HCT116 (cell line): ENCODE measurements around the gene WDR43. TPM values are rescaled to one million over a fixed set of nuclear protein-coding genes. Genes with fewer than 3 reads are reported as not detected.

Experiments used
- ATAC-seq: fragments of 200-7000 bp; cut with Tn5 transposase; 2 replicates; pipeline ENCODE4 v1.9.1; 2020; ENCODE audit warnings: mild to moderate bottlenecking, moderate library complexity
- BruUV-seq: library from RNA; stranded (reverse); fragments of 400-500 nt; replicated peaks from 2 replicates; lab custom pipeline; 2021; lab: Mats Ljungman, UMichigan
- CTCF ChIA-PET: fragments of 300-600 bp; sonication (Branson Sonifier 250); formaldehyde crosslinking; loops from one replicate; lab custom pipeline; 2021; ENCODE audit warnings: antibody characterized with exemption; lab: Charles Lee
- POLR2A ChIA-PET: fragments of 300-600, 350-600 bp; sonication (Branson Sonifier 250); formaldehyde crosslinking; loops from one replicate; lab custom pipeline; 2021; ENCODE audit warnings: antibody characterized with exemption; lab: Charles Lee
- RAD21 ChIA-PET, 2 experiments: fragments of 300-600 bp; sonication (Branson Sonifier 250); formaldehyde crosslinking; loops; one replicate each; lab custom pipeline; 2023; ENCODE audit warnings: low total read pairs in 2 of 2; ENCODE audit not compliant: uncharacterized antibody in 2 of 2, unreplicated experiment in 2 of 2, low non-redundant PET in 1 of 2; lab: Charles Lee
- DNase-seq: peaks from one replicate; pipeline ENCODE4 v3.0.0-alpha.2; 2010; ENCODE audit warnings: low read depth, low spot score
- H2AFZ ChIP-seq: fragments of 200-600 bp; shearing (Covaris generic), sonication (generic); 2 replicates; pipeline ENCODE4 v1.6.1; 2017; ENCODE audit warnings: low read depth, mixed run types, mixed read lengths, antibody characterized with exemption, low read length; ENCODE audit not compliant: poor library complexity, severe bottlenecking
- H3K27ac ChIP-seq: 2 replicates; pipeline ENCODE4 v1.5.1; 2012; ENCODE audit warnings: low read depth, low read length
- H3K27me3 ChIP-seq: fragments of 200-600 bp; sonication (generic); 2 replicates; pipeline ENCODE4 v1.6.1; 2016; ENCODE audit warnings: mixed run types, low read length, mixed read lengths; ENCODE audit not compliant: insufficient read depth
- H3K36me3 ChIP-seq, 2 experiments: fragments of 200-500 bp in 1 of 2; fragments of 200-600 bp in 1 of 2; sonication (Bioruptor generic) in 1 of 2; sonication (generic) in 1 of 2; 2 replicates each; pipeline versions ENCODE4 v1.5.1 to v1.6.1; 2014 to 2016; ENCODE audit warnings: low read length in 2 of 2, inconsistent platforms in 1 of 2, mixed read lengths in 1 of 2, mixed run types in 1 of 2; ENCODE audit not compliant: insufficient read depth in 2 of 2, control insufficient read depth in 1 of 2
- H3K4me1 ChIP-seq, 2 experiments: fragments of 200-600 bp in 1 of 2; sonication (generic) in 1 of 2; 2 replicates each; pipeline versions ENCODE4 v1.5.1 to v1.6.1; 2012 to 2017; ENCODE audit warnings: low read length in 2 of 2, inconsistent platforms in 1 of 2, mild to moderate bottlenecking in 1 of 2, mixed read lengths in 1 of 2, mixed run types in 1 of 2, moderate library complexity in 1 of 2; ENCODE audit not compliant: insufficient read depth in 2 of 2, control insufficient read depth in 1 of 2
- H3K4me2 ChIP-seq: fragments of 200-600 bp; sonication (generic); 2 replicates; pipeline ENCODE4 v1.6.1; 2017; ENCODE audit warnings: mixed run types, low read length, mixed read lengths
- H3K4me3 ChIP-seq, 2 experiments: fragments of 200-600 bp in 1 of 2; sonication (generic) in 1 of 2; replicated peaks in 1 of 2; 2 replicates each; pipeline ENCODE4 v1.5.1; 2011 to 2016; ENCODE audit warnings: low read length in 2 of 2, control low read depth in 1 of 2, low read depth in 1 of 2, mild to moderate bottlenecking in 1 of 2, mixed read lengths in 1 of 2, mixed run types in 1 of 2
- H3K79me2 ChIP-seq: fragments of 200-600 bp; sonication (generic); 2 replicates; pipeline ENCODE4 v1.6.1; 2017; ENCODE audit warnings: mild to moderate bottlenecking, mixed run types, low read length, moderate library complexity, mixed read lengths; ENCODE audit not compliant: insufficient read depth
- H3K9ac ChIP-seq: fragments of 200-600 bp; sonication (generic); 2 replicates; pipeline ENCODE4 v1.6.1; 2016; ENCODE audit warnings: low read length, mixed read lengths
- H3K9me2 ChIP-seq: fragments of 200-600 bp; sonication (generic), shearing (Covaris generic); 2 replicates; pipeline ENCODE4 v1.6.1; 2017; ENCODE audit warnings: mixed run types, mild to moderate bottlenecking, moderate library complexity; ENCODE audit not compliant: insufficient read depth
- H3K9me3 ChIP-seq, 2 experiments: fragments of 200-500 bp in 1 of 2; fragments of 200-600 bp in 1 of 2; sonication (Bioruptor generic) in 1 of 2; sonication (generic) in 1 of 2; 2 replicates each; pipeline ENCODE4 v1.6.1; 2014 to 2017; ENCODE audit warnings: low read length in 2 of 2, mixed read lengths in 2 of 2, inconsistent platforms in 1 of 2, low read depth in 1 of 2, mild to moderate bottlenecking in 1 of 2, mixed run types in 1 of 2, moderate library complexity in 1 of 2; ENCODE audit not compliant: control insufficient read depth in 1 of 2, insufficient read depth in 1 of 2
- H4K20me1 ChIP-seq: fragments of 200-600 bp; sonication (generic), shearing (Covaris generic); 2 replicates; pipeline ENCODE4 v1.6.1; 2017; ENCODE audit warnings: mixed run types, mild to moderate bottlenecking, moderate library complexity; ENCODE audit not compliant: insufficient read depth
- CEBPB ChIP-seq: IDR thresholded peaks from 2 replicates; pipeline ENCODE4 v1.6.1; 2012; ENCODE audit warnings: low read depth
- EGR1 ChIP-seq: IDR thresholded peaks from 2 replicates; pipeline ENCODE4 v1.6.1; 2012; ENCODE audit warnings: low read depth
- ELF1 ChIP-seq: IDR thresholded peaks from 2 replicates; pipeline ENCODE4 v1.6.1; 2012; ENCODE audit warnings: low read depth, borderline replicate concordance
- EZH2 ChIP-seq: fragments of 200-600 bp; sonication (generic); IDR thresholded peaks from 2 replicates; pipeline ENCODE4 v1.6.1; 2017; ENCODE audit warnings: antibody characterized with exemption, mixed run types
- JUND ChIP-seq: IDR thresholded peaks from 2 replicates; pipeline ENCODE4 v1.6.1; 2012
- MAX ChIP-seq: IDR thresholded peaks from 2 replicates; pipeline ENCODE4 v1.6.1; 2012
- POLR2A ChIP-seq: IDR thresholded peaks from 2 replicates; pipeline ENCODE4 v1.7.0; 2011; ENCODE audit warnings: borderline replicate concordance; ENCODE audit not compliant: insufficient read depth, insufficient read length; ENCODE audit errors: extremely low read depth
- RAD21 ChIP-seq: IDR thresholded peaks from 2 replicates; pipeline ENCODE4 v1.6.1; 2012; ENCODE audit warnings: low read depth, mild to moderate bottlenecking
- SP1 ChIP-seq: IDR thresholded peaks from 2 replicates; pipeline ENCODE4 v1.6.1; 2012; ENCODE audit warnings: low read depth
- SRF ChIP-seq: IDR thresholded peaks from 2 replicates; pipeline ENCODE4 v1.6.1; 2012; ENCODE audit warnings: low read depth
- YY1 ChIP-seq: IDR thresholded peaks from 2 replicates; pipeline ENCODE4 v1.6.1; 2011; ENCODE audit warnings: low read length, low read depth, moderate library complexity, mild to moderate bottlenecking; ENCODE audit not compliant: insufficient replicate concordance; ENCODE audit errors: extremely low read depth
- intact Hi-C: fragments of 100-400 bp; cut with micrococcal nuclease; formaldehyde crosslinking; loops from 2 replicates; pipeline ENCODE4 v1.10.0; 2022
- total RNA-seq: library from RNA; stranded (reverse); gene quantifications from one replicate; pipeline ENCODE4 v1.2.1, GENCODE V29; 2021; ENCODE audit not compliant: unreplicated experiment

WDR43 gene
- total RNA-seq, 1 experiment from 2014 or later, result 119 TPM

DNA sequence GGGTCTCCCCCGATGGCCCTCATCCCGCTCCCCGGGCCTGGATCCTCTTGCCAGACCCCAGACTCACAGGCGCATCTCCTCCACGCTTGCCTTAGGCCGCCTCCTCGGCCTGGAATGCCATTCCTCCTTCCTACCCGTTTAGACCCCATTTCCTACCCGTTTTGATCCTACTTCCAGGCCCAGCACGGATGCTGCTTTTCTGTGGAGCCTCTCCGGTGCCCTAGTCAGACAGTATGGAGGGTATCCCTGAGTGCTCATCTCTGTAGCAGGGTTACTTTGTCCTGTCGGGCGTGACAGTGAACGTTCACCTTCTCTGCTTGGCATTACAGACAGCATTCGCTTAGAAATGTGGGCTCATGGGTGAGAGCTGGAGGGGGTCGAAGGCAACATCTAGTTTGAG lies 96.0 kb downstream of the WDR43 start:
- Histone ChIP-seq H3K4me1 (no peaks in the 10 kb centered on the region; a peak in 1 of 4 replicates), H3K4me2 (no peak overlapping the region), H3K9me2 (no peaks in the 10 kb centered on the region), H3K9ac (no peak overlapping the region), H3K4me3 (no peak overlapping the region), H3K36me3 (no peaks in the 10 kb centered on the region), H4K20me1 (no peaks in the 10 kb centered on the region), H3K79me2 (no peaks in the 10 kb centered on the region), H3K9me3 (no peaks in the 10 kb centered on the region), H2AFZ (no peak overlapping the region), H3K27me3 (no peaks in the 10 kb centered on the region), H3K27ac (no peak overlapping the region)
- TF ChIP-seq EGR1 (no peak), CEBPB (no peak), POLR2A (no peak), ELF1 (no peak), SRF (no peak), SP1 (no peak), RAD21 (no peak), EZH2 (no peak), YY1 (no peak)
- RAD21 ChIA-PET, result no interaction called here
- BruUV-seq, result no TSS peak
- intact Hi-C loops, result no loop called here
- POLR2A ChIA-PET, result no interaction called here
- ATAC-seq, result no peak
- DNase-seq, result no peak
- CTCF ChIA-PET, result no interaction called here

DNA sequence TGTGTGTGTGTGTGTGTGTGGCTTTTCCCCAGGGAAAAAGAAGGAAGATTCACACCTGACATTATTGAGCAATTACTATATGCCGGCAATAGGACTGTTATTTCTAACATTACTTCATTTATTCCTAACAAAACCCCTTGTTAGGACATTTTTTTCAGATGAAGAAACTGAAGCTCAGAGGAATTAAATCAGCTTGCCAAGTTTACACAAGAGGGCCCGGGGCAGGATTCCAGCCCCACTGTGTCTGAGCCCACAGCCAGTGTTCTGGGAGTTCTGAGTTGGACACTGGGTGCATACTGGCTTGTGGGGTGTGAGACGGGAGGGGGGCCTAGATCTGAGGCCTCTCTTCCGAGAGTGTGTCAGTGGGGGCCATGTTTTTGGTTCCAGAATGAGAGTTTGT lies 96.6 kb downstream of the WDR43 start:
- H3K79me2 ChIP-seq, result no peaks in the 10 kb centered on the region
- ChIA-PET RAD21 (interaction anchor here in 1 of 2 experiments (0.6 kb wide), 1 partner anchor 63 kb away, joined by 5 read pairs; no protein-coding TSS in a partner anchor), CTCF (no interaction called here), POLR2A (no interaction called here)
- H3K27me3 ChIP-seq, result no peaks in the 10 kb centered on the region
- no peak for ATAC-seq
- no peaks in the 10 kb centered on the region for H3K36me3 ChIP-seq
- no peak overlapping the region for H3K9ac ChIP-seq
- no peak overlapping the region for H3K4me2 ChIP-seq
- no peak overlapping the region for H2AFZ ChIP-seq
- no peaks in the 10 kb centered on the region; a peak in 1 of 4 replicates for H3K4me1 ChIP-seq
- no peak overlapping the region for H3K27ac ChIP-seq
- intact Hi-C loops, result no loop called here
- no peak overlapping the region for H3K4me3 ChIP-seq
- no peak for TF ChIP-seq MAX
- no peak for TF ChIP-seq JUND
- TF ChIP-seq EGR1, result no peak
- H3K9me3 ChIP-seq, result no peaks in the 10 kb centered on the region
- no TSS peak for BruUV-seq
- no peak for DNase-seq
- H4K20me1 ChIP-seq, result no peaks in the 10 kb centered on the region
- no peaks in the 10 kb centered on the region for H3K9me2 ChIP-seq
